ENCODE results near the gene CORIN. TPM values are rescaled to one million over a fixed set of nuclear protein-coding genes. Genes with fewer than 3 reads are reported as not detected.

CORIN gene
- total RNA-seq, 1 experiment from 2014 or later, result 3.5 TPM

GRCh38 chr4:47651231-47651630 lies 186.6 kb downstream of the CORIN start (continued):
- no peak for TF ChIP-seq CBX3 (IDR thresholded peaks at IDR 0.05; ENCODE audit: low read depth)
- TF ChIP-seq ZNF274 (IDR thresholded peaks at IDR 0.05; ENCODE audit: low read depth, low read length), result no peak
- no peak for TF ChIP-seq YY1 (IDR thresholded peaks at IDR 0.05; ENCODE audit: extremely low read depth, insufficient replicate concordance, low read depth, low read length)
- TF ChIP-seq POLR2AphosphoS5 (IDR thresholded peaks at IDR 0.05; ENCODE audit: low read depth, low read length), result no peak

- no peak overlapping the region for H2AFZ ChIP-seq (ENCODE audit: low read depth, low read length, poor library complexity, severe bottlenecking)
- no peaks in the 10 kb centered on the region for H3K9me3 ChIP-seq (ENCODE audit: control insufficient read depth in 1 of 2, insufficient read depth in 1 of 2, low read depth in 1 of 2, low read length in 2 of 2)
- H3K27me3 ChIP-seq (ENCODE audit: insufficient read depth, low read length), result no peaks in the 10 kb centered on the region
- ChIA-PET CTCF (no interaction called here), POLR2A (no interaction called here), RAD21 (ENCODE audit: low non-redundant PET in 1 of 2, low total read pairs in 2 of 2, uncharacterized antibody in 2 of 2, unreplicated experiment in 2 of 2) (no interaction called here)
- H3K4me1 ChIP-seq (ENCODE audit: control insufficient read depth in 1 of 2, insufficient read depth in 2 of 2, low read length in 2 of 2), result no peaks in the 10 kb centered on the region
- no peaks in the 10 kb centered on the region for H3K79me2 ChIP-seq (ENCODE audit: insufficient read depth, low read length)
- no peaks in the 10 kb centered on the region for H4K20me1 ChIP-seq (ENCODE audit: insufficient read depth)
- DNase-seq (ENCODE audit: low read depth, low spot score), result no peak
- no peaks in the 10 kb centered on the region for H3K36me3 ChIP-seq (ENCODE audit: control insufficient read depth in 1 of 2, insufficient read depth in 2 of 2, low read length in 2 of 2)
- no peak overlapping the region for H3K27ac ChIP-seq (ENCODE audit: low read depth, low read length)
- no peak overlapping the region for H3K4me3 ChIP-seq (replicated peaks in 1 of 2; ENCODE audit: low read depth in 1 of 2, low read length in 2 of 2)
- no peak overlapping the region for H3K9ac ChIP-seq (ENCODE audit: low read length)
- H3K9me2 ChIP-seq (ENCODE audit: insufficient read depth), result no peaks in the 10 kb centered on the region
- TF ChIP-seq ELF1 (IDR thresholded peaks at IDR 0.05; ENCODE audit: borderline replicate concordance, low read depth), result no peak
- TF ChIP-seq EZH2 (IDR thresholded peaks at IDR 0.05), result no peak
- TF ChIP-seq ZFX (IDR thresholded peaks at IDR 0.05), result no peak
- no peak for TF ChIP-seq SRF (IDR thresholded peaks at IDR 0.05; ENCODE audit: low read depth)
- no peak for TF ChIP-seq FOSL1 (IDR thresholded peaks at IDR 0.05; ENCODE audit: low read depth)
- no peak for TF ChIP-seq SIN3A (IDR thresholded peaks at IDR 0.05; ENCODE audit: low read depth)
- no peak overlapping the region for H3K4me2 ChIP-seq (ENCODE audit: low read length)
- intact Hi-C loops (cut with micrococcal nuclease), result no loop called here
- no peak for ATAC-seq
- no TSS peak for BruUV-seq (replicated peaks)
Measured at GRCh38 chr4:47650584-47651130, 187.2 kb downstream of the CORIN start.

- Histone ChIP-seq H3K9me2 (ENCODE audit: insufficient read depth) (no peaks in the 10 kb centered on the region), H3K27me3 (ENCODE audit: insufficient read depth, low read length) (no peaks in the 10 kb centered on the region), H3K9ac (ENCODE audit: low read length) (no peak overlapping the region), H3K79me2 (ENCODE audit: insufficient read depth, low read length) (no peaks in the 10 kb centered on the region), H4K20me1 (ENCODE audit: insufficient read depth) (no peaks in the 10 kb centered on the region), H3K4me1 (ENCODE audit: control insufficient read depth in 1 of 2, insufficient read depth in 2 of 2, low read length in 2 of 2) (no peaks in the 10 kb centered on the region), H3K36me3 (ENCODE audit: control insufficient read depth in 1 of 2, insufficient read depth in 2 of 2, low read length in 2 of 2) (no peaks in the 10 kb centered on the region), H3K4me2 (ENCODE audit: low read length) (no peak overlapping the region), H3K27ac (ENCODE audit: low read depth, low read length) (no peak overlapping the region), H3K4me3 (replicated peaks in 1 of 2; ENCODE audit: low read depth in 1 of 2, low read length in 2 of 2) (no peak overlapping the region), H2AFZ (ENCODE audit: low read depth, low read length, poor library complexity, severe bottlenecking) (no peak overlapping the region), H3K9me3 (ENCODE audit: control insufficient read depth in 1 of 2, insufficient read depth in 1 of 2, low read depth in 1 of 2, low read length in 2 of 2) (no peaks in the 10 kb centered on the region)
- ATAC-seq (no peak), DNase-seq (ENCODE audit: low read depth, low spot score) (no peak)
- no TSS peak for BruUV-seq (replicated peaks)
- TF ChIP-seq POLR2A (IDR thresholded peaks at IDR 0.05; ENCODE audit: borderline replicate concordance, extremely low read depth, insufficient read depth, insufficient read length) (no peak), EZH2phosphoT487 (IDR thresholded peaks at IDR 0.05; ENCODE audit: borderline replicate concordance) (no peak), TCF7L2 (IDR thresholded peaks at IDR 0.05; ENCODE audit: borderline replicate concordance, extremely low read depth, insufficient read depth, insufficient read length) (no peak), ZFX (IDR thresholded peaks at IDR 0.05) (no peak), SRF (IDR thresholded peaks at IDR 0.05; ENCODE audit: low read depth) (no peak), ATF3 (IDR thresholded peaks at IDR 0.05) (no peak), YY1 (IDR thresholded peaks at IDR 0.05; ENCODE audit: extremely low read depth, insufficient replicate concordance, low read depth, low read length) (no peak), ZNF274 (IDR thresholded peaks at IDR 0.05; ENCODE audit: low read depth, low read length) (no peak)
- POLR2A ChIA-PET, result no interaction called here
- RAD21 ChIA-PET (ENCODE audit: low non-redundant PET in 1 of 2, low total read pairs in 2 of 2, uncharacterized antibody in 2 of 2, unreplicated experiment in 2 of 2), result no interaction called here
- intact Hi-C loops (cut with micrococcal nuclease), result no loop called here
- CTCF ChIA-PET, result no interaction called here
Measured at GRCh38 chr4:47647544-47647943, 190.3 kb downstream of the CORIN start.

Data from HCT116 (cell line).